ENCODE results near the gene TFF2. TPM values are rescaled to one million over a fixed set of nuclear protein-coding genes. Genes with fewer than 3 reads are reported as not detected.

Gene TFF2
- total RNA-seq, 2 donors from 2014 or later = not detected

DNA sequence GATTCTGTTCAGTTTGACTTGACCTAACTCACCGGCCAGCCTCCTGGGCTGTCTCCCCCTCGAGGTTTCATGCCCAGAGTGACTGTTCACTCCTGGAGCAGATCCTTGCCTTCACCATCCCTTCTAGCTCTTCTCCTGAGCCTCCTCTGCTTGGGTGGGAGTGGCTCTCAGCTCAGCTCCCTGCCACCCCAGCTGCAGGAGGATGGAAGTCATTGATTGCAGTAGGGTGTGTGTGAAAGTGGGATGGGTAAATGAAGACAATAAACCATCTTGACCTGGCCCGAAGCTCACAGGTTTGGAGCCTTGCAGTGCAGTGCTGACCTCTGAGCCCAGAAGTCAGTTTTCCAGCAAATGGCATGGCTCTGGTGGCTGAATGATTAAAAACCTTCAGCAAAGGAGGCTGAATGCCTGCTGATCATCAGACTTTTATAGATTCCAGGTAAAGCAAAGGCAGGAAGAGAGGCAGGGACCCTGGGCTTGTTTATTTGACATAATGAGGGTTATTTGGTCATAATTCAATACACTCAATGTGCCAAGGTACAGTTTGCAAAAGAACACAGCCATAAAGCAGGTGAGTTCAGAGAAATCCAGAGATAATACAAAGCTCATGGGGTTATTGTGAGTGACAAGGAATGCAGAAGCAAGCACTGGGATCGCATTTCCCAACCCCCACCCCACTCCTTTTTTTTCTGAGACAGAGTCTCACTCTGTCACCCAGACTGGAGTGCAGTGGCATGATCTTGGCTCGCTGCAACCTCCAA, 18.1 kb downstream of the TFF2 start:
- intact Hi-C loops (cut with DNase I) = no loop called here
- ATAC-seq = no peak
- no peak for DNase-seq

GRCh38 chr21:42331660-42332059, 19.1 kb downstream of the TFF2 start:
- no peak for DNase-seq
- intact Hi-C loops (cut with DNase I) = no loop called here
- no peak for ATAC-seq

GRCh38 chr21:42330380-42331371, 20.1 kb downstream of the TFF2 start:
- no peak for DNase-seq
- no peak for ATAC-seq
- intact Hi-C loops (cut with DNase I) = no loop called here

- no peak for ATAC-seq
- intact Hi-C loops (cut with DNase I) = no loop called here
- no peak for DNase-seq
Observed at GRCh38 chr21:42324896-42325295, 25.9 kb downstream of the TFF2 start.

GRCh38 chr21:42321845-42322244, 28.9 kb downstream of the TFF2 start:
- intact Hi-C loops (cut with DNase I) = no loop called here
- no peak for DNase-seq
- ATAC-seq = no peak

DNA sequence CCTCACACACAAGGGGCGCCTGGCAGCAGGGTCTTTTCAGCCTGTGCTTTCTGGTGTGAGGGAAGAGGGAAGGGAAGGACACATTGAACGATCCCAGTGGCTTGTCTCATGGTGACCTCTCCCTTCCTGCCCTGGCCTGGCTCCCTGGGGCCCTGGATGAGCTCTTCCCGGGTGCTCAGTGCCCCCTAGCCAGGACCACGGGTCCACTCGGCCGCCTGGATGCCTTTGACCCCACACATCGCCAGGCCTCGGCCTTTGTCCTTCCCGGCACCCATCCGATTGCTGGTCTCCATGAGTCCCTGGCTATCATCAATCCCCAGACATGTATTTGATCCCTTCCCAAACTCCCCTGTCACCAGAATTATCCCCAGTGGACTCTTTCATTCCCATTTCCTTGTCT, 29.6 kb downstream of the TFF2 start:
- DNase-seq = no peak

GRCh38 chr21:42320791-42321190, 30.0 kb downstream of the TFF2 start:
- no peak for ATAC-seq
- DNase-seq = no peak
- intact Hi-C loops (cut with DNase I) = no loop called here

More for the DNA sequence above, 29.6 kb downstream of the TFF2 start:
- intact Hi-C loops (cut with DNase I) = no loop called here
- no peak for ATAC-seq

DNA sequence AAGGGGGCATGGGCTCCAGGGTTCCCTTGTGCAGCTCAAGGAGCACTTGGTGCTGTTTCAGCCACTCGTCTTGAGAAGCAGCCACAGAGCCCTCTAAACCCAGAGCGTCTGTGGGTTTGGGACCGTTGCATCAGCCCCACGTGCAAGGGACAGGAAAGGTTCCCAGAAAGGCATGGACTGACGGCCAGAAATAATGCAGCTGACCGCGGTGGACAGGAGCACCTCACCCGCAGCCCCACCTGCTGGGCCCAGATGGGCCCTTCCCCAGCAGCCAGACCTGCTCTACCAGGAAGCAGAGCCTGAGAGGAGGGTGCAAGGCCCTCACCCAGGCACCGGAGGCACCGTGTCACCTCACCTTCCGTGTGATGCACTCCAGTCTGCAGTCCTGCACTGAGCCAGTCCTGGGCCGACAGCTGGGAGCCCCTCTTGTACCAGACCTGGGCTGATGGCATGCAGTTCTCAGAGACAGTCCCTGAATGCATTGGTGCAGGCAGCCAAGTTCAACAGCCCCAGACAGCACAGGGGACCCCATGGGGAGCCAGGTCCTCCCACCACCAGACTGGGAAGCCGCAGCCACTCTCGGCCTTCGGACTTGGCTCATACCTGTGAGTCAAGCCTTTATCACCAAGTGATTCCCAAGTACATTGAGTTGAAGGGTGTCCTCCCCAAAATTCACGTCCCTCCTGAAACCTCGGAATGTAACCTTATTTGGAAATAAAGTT, 30.8 kb downstream of the TFF2 start:
- no peak for DNase-seq
- no peak for ATAC-seq
- intact Hi-C loops (cut with DNase I) = no loop called here

DNA sequence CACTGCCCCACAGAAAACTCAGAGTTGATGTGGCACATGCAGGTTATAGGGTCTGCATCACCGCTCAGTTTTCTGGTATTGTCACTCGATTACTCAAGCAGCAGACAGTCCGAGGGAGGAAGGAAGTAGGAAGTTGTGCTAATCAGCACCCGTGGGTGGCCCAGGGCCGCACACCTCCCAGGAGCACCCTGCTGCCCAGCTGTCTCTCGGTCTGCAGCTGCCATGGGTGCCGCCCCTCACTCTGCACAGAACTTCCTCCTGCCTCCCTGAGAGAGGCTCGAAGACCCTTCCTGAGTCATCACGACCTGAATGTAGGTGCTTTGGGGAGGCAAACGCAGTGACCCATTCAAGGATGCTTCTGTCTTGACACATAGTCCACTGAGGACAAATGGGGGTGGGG, 31.4 kb downstream of the TFF2 start:
- intact Hi-C loops (cut with DNase I) = no loop called here
- ATAC-seq = peak in 1 of 2 donors; percentile 20

DNA sequence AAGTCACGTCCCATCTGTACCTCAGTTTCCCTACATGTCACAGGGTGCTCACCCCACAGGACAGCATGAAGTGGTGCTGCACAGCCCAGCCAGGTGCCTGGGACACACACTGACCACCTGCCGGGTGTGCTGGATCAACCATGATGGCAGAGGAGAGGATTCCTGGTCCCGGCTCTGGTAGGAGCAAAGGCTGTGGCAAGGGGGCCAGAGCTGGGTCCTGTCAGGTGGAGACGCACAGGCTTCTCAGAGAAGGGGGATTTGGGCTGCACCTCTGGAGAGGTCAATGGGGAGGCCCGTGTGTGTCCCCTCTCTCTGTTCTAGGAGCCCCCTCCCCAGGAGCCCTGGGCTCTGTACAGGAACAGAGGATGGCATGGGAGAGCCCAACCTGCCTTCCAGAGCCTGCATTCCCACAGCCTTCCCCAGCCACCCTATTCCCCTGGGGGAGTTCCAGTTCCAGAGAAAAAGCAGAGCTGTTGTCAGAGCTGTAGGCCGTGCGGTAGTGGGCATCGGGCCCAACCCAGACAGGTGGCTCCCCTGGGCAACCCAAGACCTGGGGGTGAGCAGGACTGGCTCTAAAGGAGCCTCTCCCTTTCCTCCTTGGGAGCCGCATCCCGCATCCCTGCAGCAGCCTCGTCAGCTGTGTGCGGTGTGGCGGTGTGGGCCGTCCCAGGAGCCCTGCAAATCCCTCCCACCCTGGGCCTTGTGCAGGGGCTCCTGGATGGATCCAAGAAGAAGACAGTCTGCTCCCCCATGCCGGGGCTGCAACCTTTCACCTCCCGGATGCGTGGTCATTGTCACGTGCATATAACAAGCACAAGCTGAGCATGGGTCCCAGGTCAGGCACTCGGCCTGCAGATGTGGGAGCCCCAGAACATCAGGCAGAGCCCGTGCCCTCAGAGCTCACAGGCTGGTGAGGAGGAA, 32.7 kb downstream of the TFF2 start:
- DNase-seq = no peak
- intact Hi-C loops (cut with DNase I) = no loop called here
- no peak for ATAC-seq

More for the DNA sequence above, 31.4 kb downstream of the TFF2 start:
- DNase-seq = no peak

DNA sequence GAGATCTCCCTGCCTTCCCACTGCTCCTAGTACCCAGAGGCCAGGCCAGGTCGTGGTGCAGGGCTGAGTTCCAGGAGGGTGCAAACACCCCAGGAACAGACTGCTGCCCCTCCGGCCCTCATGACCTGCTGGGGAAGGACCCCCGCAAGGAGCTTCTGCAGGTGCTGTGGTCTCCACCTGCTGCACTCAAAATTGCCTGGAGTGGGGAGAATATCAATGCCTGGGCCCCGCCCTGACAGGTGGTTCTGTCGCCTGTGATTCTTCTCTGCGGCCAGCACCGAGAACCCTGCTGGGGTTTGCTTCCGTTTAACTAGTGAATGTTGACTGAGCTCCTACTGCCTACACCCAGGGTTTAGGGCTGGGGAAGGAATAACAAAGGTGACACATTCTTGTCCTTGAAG, 33.5 kb downstream of the TFF2 start:
- DNase-seq (no peak), ATAC-seq (no peak)
- intact Hi-C loops (cut with DNase I) = no loop called here

- no peak for ATAC-seq
- intact Hi-C loops (cut with DNase I) = no loop called here
- DNase-seq = no peak
Observed at GRCh38 chr21:42316891-42317290, 33.9 kb downstream of the TFF2 start.

- DNase-seq = no peak
- intact Hi-C loops (cut with DNase I) = no loop called here
Observed at GRCh38 chr21:42315296-42315891, 35.4 kb downstream of the TFF2 start, which contains the start of gene TFF3. TSS of gene TFF3 (minus strand) at chr21:42315409. CDS start at chr21:42315374, 35 bp downstream.

DNA sequence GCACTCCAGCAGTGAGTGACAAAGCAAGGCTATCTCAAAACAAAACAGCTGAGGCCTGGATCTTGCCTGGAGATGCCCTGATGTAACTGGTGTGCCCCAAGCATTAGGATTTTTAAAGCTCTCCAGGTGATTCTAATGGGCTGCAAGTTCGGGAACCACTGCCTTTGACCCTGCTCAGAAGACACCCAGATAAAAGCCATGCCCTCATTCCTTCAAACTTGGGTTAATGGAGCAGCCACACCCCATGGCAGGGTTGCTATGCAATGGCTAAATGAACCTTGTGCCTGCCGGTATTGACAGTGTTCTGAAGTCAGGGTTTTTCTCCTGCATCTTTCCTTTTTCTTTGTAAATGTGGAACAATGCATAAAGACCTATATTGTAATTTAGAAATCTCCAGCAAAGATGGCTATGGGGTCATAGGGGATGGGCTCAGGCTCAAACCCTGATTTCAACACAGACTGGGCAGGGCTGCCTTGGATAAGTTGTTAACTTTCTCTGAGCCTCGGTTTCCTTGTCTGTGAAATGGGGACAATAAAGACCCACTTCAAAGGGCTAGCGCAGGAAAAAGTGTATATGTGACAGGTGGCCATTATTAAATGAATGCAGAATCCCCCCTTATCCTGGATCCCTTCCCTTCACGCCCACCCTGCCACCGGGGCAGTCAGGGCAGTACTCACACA, 36.0 kb downstream of the TFF2 start:
- no peak for DNase-seq

More at GRCh38 chr21:42315296-42315891, 35.4 kb downstream of the TFF2 start, which contains the start of gene TFF3:
- ATAC-seq = peak in 1 of 2 donors; percentile 21

GRCh38 chr21:42313501-42313969, 37.3 kb downstream of the TFF2 start:
- no peak for DNase-seq
- ATAC-seq = peak; percentile 21 to 24
- intact Hi-C loops (cut with DNase I) = no loop called here

More for the DNA sequence above, 36.0 kb downstream of the TFF2 start:
- intact Hi-C loops (cut with DNase I) = no loop called here
- ATAC-seq = no peak

GRCh38 chr21:42312626-42313104, 38.1 kb downstream of the TFF2 start:
- DNase-seq (no peak), ATAC-seq (no peak)
- intact Hi-C loops (cut with DNase I) = no loop called here

Data from left cardiac atrium (tissue), 4 donors.